Measurements from ENCODE around the gene GRHL3.
"Not testable (repeated sequence)": the region's sequence is repeated elsewhere in the genome, so short reads cannot be mapped to it uniquely, and the experiment has no call there.

The GRHL3 gene

GRCh38 chr1:24319312-24319863, at the start of gene GRHL3:
Gene GRHL3, plus strand, starts transcription at chr1:24319357. Its CDS starts 195 bp downstream, at chr1:24319552.
- peak; percentile 24 for DNase-seq (ENCODE audit: low spot score)

DNA sequence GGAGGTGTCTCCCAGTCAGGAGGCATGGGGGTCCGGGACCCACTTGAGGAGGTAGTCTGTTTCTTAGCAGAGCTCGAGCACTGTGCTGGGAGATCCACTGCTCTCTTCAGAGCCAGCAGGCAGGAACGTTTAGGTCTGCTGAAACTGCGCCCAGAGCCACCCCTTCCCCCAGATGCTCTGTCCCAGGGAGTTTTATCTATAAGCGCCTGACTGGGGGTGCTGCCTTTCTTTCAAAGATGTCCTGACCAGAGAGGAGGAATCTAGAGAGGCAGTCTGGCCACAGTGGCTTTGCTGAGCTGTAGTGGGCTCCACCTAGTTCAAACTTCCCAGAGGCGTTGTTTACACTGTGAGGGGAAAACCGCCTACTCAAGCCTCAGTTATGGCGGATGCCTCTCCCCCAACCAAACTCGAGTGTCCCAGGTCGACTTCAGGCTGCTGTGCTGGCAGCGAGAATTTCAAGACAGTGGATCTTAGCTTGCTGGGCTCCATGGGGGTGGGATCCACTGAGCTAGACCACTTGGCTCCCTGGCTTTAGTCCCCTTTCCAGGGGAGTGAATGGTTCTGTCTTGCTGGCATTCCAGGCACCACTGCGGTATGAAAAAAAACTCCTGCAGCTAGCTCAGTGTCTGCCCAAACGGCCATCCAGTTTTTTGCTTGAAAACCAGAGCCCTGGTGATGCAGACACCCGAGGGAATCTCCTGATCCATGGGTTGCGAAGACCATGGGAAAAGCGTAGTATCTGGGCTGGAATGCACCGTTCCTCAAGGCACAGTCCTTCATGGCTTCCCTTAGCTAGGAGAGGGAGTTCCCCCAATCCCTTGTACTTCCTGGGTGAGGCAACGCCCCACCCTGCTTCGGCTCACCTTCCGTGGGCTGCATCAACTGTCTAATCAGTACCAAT, 44.7 kb upstream of the GRHL3 start:
- not testable (repeated sequence) for DNase-seq (ENCODE audit: low spot score)

DNA sequence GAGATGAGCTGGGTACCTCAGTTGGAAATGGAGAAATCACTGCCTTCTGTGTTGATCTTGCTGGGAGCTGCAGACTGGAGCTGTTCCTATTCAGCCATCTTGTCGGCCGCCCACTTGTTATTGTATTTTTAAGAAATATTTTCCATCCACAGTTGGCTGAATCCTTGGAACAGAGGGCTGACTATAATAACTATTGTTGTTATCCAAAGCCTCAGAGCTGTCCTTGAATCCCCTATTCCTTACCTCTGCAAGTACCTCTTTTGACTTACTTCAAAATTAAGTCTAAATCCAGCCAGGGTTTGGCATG, 44.1 kb upstream of the GRHL3 start:
- no peak for DNase-seq (ENCODE audit: low spot score)

GRCh38 chr1:24275510-24275909, 43.6 kb upstream of the GRHL3 start:
- DNase-seq (ENCODE audit: low spot score): peak; percentile 55

DNA sequence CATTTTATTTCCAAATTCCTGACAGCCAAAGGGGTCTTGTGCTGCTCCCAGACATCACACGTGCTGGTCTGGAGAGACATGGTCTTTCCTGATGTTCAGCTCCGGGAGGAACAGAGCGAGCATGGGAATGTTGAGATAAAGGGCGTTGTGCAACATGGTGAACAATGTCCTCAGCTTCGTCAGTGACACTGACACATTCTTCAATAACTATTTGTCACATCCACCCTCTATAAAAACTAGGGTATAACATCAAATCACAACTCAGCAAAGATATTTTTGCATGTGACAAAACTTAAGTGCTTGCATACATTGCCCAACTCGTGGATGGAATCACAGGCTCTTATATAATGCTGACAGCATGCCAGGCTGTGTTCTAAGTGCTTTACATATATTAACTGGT, 42.4 kb upstream of the GRHL3 start:
- no peak for DNase-seq (ENCODE audit: low spot score)

GRCh38 chr1:24277420-24278169, 41.6 kb upstream of the GRHL3 start:
- DNase-seq (ENCODE audit: low spot score): peak; percentile 65

GRCh38 chr1:24278726-24279125, 40.4 kb upstream of the GRHL3 start:
- DNase-seq (ENCODE audit: low spot score): no peak

GRCh38 chr1:24279590-24280232, 39.4 kb upstream of the GRHL3 start:
- DNase-seq (ENCODE audit: low spot score): no peak

DNA sequence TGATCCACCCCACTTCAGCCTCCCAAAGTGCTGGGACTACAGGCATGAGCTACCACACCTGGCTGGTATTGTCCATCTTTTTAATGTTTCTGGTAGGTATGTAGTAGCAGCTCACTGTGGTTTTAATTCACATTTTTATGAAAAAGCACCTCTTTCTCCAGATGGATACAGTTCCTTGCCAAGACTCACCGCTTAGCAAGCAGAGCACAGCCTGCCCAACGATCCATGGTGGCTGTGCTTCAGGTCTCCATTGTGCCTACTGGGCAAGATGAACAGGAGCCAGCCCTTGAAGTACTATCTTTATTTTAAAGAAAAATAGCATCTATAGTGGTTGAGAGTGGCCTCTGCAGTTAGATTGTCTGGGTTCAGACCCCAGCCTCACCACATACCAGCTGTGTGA, 37.6 kb upstream of the GRHL3 start:
- DNase-seq (ENCODE audit: low spot score): no peak

GRCh38 chr1:24282491-24282890, 36.7 kb upstream of the GRHL3 start:
- no peak for DNase-seq (ENCODE audit: low spot score)

DNA sequence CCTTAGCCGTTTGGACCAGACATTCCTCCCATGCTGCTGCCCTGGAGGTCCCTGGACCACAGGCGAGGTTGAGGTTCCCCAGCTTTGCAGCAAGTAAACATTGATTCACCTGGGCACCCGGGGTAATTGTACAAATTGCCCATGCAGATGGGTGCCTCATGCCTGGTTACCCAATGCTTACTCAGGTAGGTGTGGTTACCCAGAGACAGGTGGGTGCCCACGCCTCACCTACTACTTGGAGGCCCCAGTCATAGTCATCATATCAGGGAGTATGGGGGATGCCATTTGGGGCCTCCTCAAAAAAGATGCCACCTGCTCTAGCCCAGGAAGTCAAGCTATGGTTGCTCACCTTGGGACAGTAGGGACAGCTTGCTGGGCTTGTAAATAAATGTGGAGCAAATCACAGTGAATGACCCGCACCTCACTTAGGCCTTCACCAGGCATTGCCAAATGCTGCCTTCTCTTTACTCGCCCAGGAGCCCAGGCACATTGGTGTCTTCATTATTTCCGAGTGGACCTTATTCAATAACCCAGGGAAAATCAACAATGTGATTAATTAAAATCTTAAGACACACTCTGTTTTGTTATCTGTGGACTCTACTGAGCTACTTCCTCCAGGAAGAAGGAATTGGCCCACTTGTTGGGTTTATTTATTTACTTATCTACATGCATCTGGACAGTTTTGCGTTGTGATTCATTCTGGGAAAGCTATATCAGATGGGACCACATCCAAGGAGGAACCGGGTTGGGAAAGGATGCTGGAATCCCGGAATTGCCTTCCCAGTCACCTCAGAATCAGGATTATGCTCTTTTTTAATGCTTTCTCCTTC, 35.6 kb upstream of the GRHL3 start:
- DNase-seq (ENCODE audit: low spot score): peak; percentile 73

GRCh38 chr1:24284156-24284471, 35.0 kb upstream of the GRHL3 start:
- DNase-seq (ENCODE audit: low spot score): no peak

- DNase-seq (ENCODE audit: low spot score): no peak
Observed at GRCh38 chr1:24285231-24285630, 33.9 kb upstream of the GRHL3 start.

- DNase-seq (ENCODE audit: low spot score): no peak
Observed at GRCh38 chr1:24286246-24287010, 32.7 kb upstream of the GRHL3 start.

GRCh38 chr1:24287779-24288178, 31.4 kb upstream of the GRHL3 start:
- DNase-seq (ENCODE audit: low spot score): not testable (repeated sequence)

GRCh38 chr1:24288479-24288878, 30.7 kb upstream of the GRHL3 start:
- DNase-seq (ENCODE audit: low spot score): no peak

DNA sequence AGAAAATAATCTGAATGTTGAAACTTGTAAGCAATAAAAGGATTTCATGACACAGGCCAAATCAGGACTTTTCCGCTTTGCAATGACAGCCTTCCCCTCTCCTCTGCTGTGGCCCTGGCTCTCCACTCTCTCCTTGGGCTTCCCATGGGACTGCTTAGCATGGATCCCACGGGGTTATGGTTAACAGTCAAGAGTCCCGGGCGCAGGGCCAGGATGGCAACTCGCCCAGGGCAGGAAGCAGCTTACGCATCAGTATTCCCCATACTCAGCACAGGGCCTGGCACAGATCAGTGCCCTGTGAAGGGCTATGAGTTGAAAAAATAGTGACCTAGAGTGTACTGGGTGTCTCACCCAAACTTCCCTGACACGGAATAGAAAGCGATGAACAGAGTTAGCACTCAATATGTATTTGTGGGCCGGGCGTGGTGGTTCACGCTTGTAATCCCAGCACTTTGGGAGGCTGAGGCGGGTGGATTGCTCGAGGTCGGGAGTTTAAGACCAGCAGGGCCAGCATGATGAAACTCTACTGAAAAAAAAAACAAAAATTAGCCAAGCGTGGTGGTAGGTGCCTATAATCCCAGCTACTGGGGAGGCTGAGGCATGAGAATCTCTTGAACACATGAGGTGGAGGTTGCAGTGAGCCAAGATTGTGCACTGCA, 29.1 kb upstream of the GRHL3 start:
- peak; percentile 74 for DNase-seq (ENCODE audit: low spot score)

GRCh38 chr1:24290933-24291487, 28.1 kb upstream of the GRHL3 start:
- DNase-seq (ENCODE audit: low spot score): no peak

DNA sequence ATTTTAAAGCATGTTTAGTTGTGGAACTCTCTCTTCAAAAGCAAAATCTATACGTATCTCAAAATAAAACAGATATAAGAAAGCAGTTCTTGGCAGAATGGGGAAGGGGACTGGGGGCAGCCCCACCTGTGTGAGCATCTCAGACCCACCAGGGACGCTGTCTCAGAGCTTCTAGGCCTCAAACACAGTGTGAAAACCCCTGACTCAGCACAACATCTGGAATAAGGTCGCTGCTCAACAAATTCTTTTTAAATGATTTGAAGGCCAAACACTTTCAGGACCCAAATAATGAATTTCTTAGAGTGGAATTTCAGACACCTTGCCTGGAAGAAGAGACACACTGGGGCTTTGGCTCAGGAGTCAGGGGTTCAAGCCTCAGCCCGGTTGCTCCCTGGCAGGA, 27.1 kb upstream of the GRHL3 start:
- no peak for DNase-seq (ENCODE audit: low spot score)

- no peak for DNase-seq (ENCODE audit: low spot score)
Observed at GRCh38 chr1:24292887-24293286, 26.3 kb upstream of the GRHL3 start.
